Measurements from ENCODE around the gene VEGFB.

Gene VEGFB

DNA sequence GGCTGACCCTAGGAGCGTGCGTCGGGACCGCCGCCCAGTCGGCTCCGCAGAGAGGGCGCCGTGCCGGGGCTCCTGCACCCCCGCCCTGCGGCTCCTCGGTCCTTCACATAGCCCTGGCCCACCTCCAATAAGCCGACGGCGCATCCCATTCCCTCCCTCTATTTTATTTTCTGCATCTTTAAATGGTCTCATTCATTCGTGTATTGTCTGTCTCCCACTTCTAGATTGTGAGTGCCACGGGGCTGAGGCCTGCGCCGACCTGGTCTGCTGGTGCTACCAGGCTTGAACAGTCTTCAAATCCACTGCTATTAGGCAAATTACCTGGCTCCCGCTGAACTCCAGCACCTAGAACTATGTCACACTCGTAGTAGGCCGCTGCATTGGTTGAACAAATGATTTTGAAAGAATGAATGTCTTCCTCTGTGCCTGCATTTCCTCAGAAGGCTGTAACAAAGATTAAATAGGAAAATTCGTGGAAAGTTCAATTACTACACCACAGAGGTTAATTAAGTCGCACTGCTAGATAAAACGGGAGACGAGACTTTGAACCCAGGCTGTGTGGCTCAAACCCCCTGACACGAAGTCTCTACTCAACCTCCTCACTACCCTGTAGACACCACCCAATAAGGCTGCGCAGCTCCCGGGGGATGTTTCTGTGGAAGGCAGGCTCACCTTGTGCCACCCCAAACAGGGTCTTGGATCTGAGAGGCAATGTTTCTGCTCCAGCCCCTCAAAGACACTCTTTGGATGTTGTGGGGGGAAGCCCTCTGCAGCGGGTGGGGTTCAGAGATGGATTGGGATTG is 13.5 kb downstream of the VEGFB start:
- no peak for DNase-seq

GRCh38 chr11:64248578-64248977 is 14.2 kb downstream of the VEGFB start:
- no peak for DNase-seq

- no peak for DNase-seq
Measured at GRCh38 chr11:64249038-64249437, 14.7 kb downstream of the VEGFB start.

GRCh38 chr11:64249563-64250414 is 15.4 kb downstream of the VEGFB start:
- DNase-seq, result no peak

DNA sequence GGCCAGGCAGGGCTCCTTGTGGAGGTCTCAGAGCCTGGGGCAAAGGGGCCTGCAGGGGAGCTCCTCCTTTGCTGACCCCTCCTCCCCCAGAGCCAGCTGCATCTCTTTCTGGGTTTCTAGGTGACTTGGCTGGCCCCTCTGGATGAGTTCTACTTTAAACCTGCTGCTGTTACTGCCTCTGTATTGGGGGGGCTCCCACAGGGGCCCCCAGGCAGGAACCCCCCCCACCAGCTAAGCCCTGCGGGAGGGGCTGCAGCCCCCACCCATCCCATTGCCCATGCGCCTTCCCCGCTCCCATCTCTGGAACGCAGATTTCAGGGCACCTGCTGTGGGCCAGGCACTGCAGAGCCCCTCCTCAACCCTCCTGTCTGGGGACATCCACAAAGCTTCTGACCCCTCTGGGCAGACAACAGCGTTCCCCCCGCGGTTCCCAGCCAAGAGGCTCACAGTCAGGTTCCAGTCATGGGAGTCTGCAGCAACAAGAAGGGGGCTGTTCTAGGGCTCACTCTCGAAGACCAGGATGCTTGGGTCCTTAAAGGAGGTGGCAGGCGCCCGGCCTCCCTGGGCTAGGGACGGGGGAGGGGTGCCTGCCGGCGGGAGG is 16.1 kb downstream of the VEGFB start:
- DNase-seq, result no peak

GRCh38 chr11:64251016-64251752 is 16.8 kb downstream of the VEGFB start, which contains the start of gene PLCB3:
Gene PLCB3 (plus strand): TSS chr11:64251530. CDS start chr11:64251650, 120 bp downstream.
- DNase-seq, result peak; percentile 32 to 56 (median 44)

- DNase-seq, result no peak
Measured at GRCh38 chr11:64251753-64252002, 17.3 kb downstream of the VEGFB start.

DNA sequence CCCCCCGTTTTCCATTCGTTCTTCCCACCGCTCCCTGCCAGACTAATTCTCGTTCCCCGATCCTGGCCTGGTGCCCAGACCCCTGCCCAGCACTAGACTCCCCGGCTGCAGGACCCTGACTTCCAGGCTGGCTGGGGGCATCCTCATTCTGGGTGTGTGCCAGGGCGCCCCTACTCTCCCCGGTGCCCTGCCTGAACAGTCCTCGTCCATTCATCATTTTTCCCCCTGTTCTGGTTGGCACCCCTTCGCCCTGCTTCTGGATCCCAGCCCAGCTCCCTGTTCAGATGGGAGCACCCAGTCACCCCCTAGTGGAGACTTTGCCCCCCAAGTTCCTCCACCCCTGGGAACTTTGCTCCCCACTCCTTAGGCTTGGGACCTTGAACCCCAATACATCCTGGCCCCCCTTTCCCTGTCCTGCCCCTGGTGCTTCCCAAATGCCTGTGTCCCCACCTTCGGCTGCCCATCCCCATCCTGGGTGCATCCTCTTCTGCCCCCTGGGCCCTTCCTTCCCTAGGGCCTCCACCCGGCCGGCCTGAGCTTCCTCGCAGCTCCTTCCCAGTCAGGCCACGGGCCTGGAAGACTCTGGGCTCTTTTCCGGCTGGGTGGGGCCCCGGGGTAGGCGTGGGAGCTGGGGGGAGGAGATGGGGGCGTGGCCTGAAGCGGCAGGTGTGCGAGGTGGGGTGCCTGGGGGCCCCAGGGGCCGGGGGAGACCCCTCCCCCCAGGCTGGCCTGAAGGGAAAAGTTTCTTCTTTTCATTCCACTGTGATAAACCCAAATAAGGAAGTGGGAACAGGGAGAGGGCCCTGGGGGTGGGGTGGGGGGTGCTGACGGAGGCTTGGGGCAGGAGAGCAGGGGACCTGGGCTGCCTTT is 17.9 kb downstream of the VEGFB start:
- DNase-seq, result no peak

DNA sequence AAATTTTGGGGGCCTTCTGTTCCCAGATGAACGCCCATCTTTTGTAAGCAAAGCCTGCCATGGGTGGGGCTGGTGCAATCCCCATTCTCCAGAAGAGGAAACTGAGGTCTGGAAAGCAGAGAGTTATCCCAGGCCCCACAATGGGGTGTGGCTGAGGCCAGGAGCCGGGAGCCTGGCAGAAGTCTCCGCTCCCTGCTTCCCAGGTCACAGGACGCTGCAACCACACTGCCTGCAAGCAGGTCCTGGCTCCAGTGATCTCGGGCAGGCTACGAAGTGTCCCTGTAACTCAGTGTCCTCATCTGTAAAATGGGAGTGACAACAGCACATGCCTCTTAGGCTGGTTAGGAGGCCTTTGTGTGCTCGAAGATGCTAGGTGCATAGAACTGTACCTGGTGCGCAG is 18.7 kb downstream of the VEGFB start:
- no peak for DNase-seq

DNA sequence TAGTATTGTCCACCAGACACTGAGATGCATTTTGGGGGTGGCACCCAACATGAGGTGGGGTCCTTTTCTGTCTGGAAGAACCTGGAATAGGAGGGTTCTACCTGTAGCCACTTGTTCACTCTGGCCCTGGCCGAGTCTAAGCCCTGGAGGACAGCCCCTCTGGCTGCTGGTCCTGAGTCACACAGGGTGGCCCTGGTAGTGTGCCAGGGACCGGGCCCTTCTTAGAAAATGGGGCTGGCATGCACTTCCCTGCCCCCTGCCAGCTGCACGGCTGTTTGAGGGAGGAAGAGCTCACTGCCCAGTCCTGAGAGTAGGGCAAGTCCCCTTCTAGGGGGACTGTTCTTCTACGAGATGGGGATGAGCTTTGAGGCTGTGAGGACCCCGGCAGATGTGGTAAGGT is 19.1 kb downstream of the VEGFB start:
- DNase-seq, result no peak

DNA sequence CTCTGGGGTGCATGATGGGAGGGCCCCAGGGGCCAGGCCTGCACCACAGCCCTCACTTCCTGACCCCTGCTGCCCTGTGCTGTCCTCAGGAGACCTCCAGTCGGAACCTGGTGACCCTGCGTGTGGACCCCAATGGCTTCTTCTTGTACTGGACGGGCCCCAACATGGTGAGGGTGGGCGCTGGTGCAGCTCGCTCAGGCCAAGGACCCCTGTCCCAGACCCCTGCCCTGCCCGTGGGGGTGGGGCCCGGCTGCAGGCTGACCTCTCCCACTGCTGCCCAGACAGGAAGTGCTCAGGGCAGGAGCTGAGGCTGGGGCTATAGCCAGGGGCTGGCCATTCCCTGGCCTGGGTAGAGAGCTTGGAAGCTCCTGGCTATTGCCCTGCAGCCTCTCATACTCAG is 19.9 kb downstream of the VEGFB start:
- DNase-seq, result no peak

GRCh38 chr11:64255135-64256128 is 21.0 kb downstream of the VEGFB start:
- no peak for DNase-seq

DNA sequence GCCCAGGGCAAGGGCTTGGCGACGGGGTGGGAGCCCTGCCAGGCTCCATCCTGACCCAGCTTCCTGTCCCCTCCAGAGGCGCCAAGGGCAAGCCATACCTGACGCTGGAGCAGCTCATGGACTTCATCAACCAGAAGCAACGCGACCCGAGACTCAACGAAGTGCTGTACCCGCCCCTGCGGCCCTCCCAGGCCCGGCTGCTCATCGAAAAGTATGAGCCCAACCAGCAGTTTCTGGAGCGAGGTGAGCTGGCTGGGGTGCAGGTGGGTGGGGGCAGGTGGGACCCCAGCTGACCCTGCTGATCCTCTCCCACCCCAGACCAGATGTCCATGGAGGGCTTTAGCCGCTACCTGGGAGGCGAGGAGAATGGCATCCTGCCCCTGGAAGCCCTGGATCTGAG is 21.9 kb downstream of the VEGFB start:
- no peak for DNase-seq

GRCh38 chr11:64258356-64258755 is 24.0 kb downstream of the VEGFB start:
- no peak for DNase-seq

GRCh38 chr11:64258946-64259532 is 24.7 kb downstream of the VEGFB start:
- no peak for DNase-seq

DNA sequence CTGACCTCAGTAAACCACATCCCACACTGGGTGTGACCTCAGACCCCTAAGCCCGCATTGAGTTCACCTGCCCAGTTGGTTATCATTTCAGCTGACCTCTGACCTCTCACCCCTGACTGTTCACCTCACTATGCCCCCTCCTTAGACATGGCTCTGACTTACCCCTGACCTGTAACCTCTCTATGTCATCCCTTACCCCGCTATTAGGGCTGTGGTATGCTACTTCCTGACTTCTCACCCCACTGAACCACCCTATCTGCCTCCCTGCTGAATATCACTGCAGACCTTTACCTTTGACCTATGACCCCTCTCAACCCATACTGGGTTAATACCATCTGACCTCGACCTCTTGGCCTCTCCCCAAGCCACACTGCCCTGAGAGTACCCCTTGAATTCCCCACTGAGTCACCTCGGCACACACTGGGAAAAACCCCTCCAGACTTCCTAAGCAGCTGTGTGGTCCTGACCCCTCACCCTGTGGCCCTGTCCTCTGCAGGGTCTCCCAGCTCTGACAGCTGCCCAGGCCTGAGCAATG is 25.2 kb downstream of the VEGFB start:
- DNase-seq, result no peak

- no peak for DNase-seq
Measured at GRCh38 chr11:64260147-64260708, 25.8 kb downstream of the VEGFB start.

DNA sequence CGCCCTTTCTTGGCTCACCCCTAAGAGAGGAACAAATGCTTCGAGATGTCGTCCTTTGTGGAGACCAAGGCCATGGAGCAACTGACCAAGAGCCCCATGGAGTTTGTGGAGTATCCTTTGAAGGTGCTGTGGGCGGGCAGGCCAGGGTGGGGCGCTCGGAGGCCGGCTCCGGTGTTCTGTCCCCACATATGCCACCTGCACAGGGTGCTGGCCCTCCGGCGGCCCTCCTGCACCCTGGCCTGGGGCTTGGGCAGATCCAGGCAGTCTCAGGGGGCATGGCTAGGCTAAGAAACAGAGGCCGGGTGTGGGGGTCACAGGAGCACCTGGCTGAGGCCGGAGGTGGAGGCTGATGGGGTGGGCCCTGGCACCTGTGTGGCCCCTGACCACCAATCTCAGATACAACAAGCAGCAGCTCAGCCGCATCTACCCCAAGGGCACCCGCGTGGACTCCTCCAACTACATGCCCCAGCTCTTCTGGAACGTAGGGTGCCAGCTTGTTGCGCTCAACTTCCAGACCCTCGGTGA is 27.2 kb downstream of the VEGFB start:
- DNase-seq, result no peak

- DNase-seq, result no peak
Measured at GRCh38 chr11:64262271-64263002, 28.1 kb downstream of the VEGFB start.

All from activated CD4-positive, CD25-positive, alpha-beta regulatory T cell (primary cell).